ENCODE data around the gene PSPH. TPM values are rescaled to one million over a fixed set of nuclear protein-coding genes. Genes with fewer than 3 reads are reported as not detected.
A peak's percentile ranks its signal among the peaks of the same experiment; 100 is the strongest.

Gene PSPH
- total RNA-seq, 6 experiments from 2014 or later: 20.3 to 27.1 (median 21.8) TPM

GRCh38 chr7:55969391-55969790 is 81.9 kb downstream of the PSPH start:
- H3K4me3 Mint-ChIP-seq: no peak overlapping the region
- peaks cover 14% of the 10 kb centered on the region for H3K36me3 Mint-ChIP-seq (ENCODE audit: low read depth)
- H3K9me3 Mint-ChIP-seq: no peaks in the 10 kb centered on the region
- no peak overlapping the region for H3K27ac Mint-ChIP-seq
- peaks cover 25% of the 10 kb centered on the region for H3K4me1 Mint-ChIP-seq (ENCODE audit: low read depth)
- no peak for DNase-seq
- no peak for TF ChIP-seq CTCF (IDR thresholded peaks at IDR 0.05)
- H3K27me3 Mint-ChIP-seq (ENCODE audit: insufficient read depth): peaks cover 6% of the 10 kb centered on the region; the same call in 1 of the 2 replicates

DNA sequence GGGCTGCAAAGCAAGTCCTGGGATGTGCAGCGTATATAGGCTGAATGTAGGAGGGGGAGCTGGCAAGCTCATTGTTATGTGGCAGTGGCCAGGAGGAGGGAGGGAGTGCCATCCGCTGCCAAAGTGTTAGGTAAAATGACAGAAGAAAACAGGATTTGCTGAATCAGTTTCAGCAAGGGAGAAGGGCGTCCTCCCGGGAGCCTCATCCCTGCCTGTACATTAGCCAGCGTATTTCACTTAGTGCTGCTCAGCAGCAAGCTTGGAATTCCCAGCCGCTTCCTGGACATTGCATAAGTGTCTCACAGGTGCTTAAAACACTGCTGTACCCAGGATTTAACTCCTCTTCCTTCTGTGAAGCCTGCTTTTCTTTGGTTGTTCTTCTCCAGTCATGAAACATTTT is 84.4 kb downstream of the PSPH start:
- peaks cover 41% of the 10 kb centered on the region for H3K4me1 Mint-ChIP-seq (ENCODE audit: low read depth)
- H3K4me3 Mint-ChIP-seq: no peak overlapping the region
- TF ChIP-seq CTCF (IDR thresholded peaks at IDR 0.05): no peak
- no peak for DNase-seq
- peak overlapping the region; percentile 13; the same call in 1 of the 2 replicates for H3K27ac Mint-ChIP-seq
- peaks cover 14% of the 10 kb centered on the region for H3K36me3 Mint-ChIP-seq (ENCODE audit: low read depth)
- peaks cover 11% of the 10 kb centered on the region for H3K27me3 Mint-ChIP-seq (ENCODE audit: insufficient read depth)
- no peaks in the 10 kb centered on the region for H3K9me3 Mint-ChIP-seq

DNA sequence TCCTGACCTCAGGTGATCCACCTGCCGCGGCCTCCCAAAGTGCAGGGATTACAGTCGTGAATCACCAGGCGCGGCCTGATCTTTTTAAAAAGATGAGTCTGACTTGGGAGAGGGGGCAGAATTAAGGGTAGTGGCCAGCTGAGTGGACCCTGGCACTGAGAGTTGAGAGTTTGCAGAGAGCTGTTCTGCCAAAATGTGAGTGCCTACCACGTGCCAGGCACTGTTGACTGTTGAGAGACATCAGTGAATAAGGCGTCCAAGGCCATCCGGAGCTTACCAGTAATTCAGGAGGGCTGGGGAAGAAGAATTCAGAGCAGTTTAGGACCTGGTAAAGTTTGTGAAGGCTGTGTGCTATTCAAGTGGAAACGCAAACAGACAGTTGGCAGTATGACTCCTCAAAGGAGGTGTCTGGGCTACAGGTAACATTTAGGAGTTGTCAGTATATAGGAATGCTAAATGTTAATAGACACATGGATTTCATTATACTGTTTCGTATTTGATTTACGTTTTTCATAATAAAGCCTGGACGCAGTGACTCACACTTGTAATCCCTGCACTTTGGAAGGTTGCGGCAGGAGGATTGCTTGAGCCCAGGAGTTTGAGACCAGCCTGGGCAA is 85.3 kb downstream of the PSPH start:
- TF ChIP-seq CTCF (IDR thresholded peaks at IDR 0.05): no peak
- peak overlapping the region; percentile 68 for H3K4me3 Mint-ChIP-seq
- peak; percentile 77 for DNase-seq
- no peaks in the 10 kb centered on the region for H3K9me3 Mint-ChIP-seq
- peaks cover 41% of the 10 kb centered on the region for H3K4me1 Mint-ChIP-seq (ENCODE audit: low read depth)
- H3K36me3 Mint-ChIP-seq (ENCODE audit: low read depth): peaks cover 14% of the 10 kb centered on the region
- H3K27me3 Mint-ChIP-seq (ENCODE audit: insufficient read depth): peaks cover 11% of the 10 kb centered on the region
- peak overlapping the region; percentile 71 for H3K27ac Mint-ChIP-seq

GRCh38 chr7:55965100-55965470 is 86.2 kb downstream of the PSPH start:
- no peaks in the 10 kb centered on the region for H3K9me3 Mint-ChIP-seq
- DNase-seq: peak; percentile 25
- H3K4me1 Mint-ChIP-seq (ENCODE audit: low read depth): peaks cover 41% of the 10 kb centered on the region
- TF ChIP-seq CTCF (IDR thresholded peaks at IDR 0.05): no peak
- H3K4me3 Mint-ChIP-seq: peak overlapping the region; percentile 91
- H3K27me3 Mint-ChIP-seq (ENCODE audit: insufficient read depth): peaks cover 8% of the 10 kb centered on the region
- peak overlapping the region; percentile 92 for H3K27ac Mint-ChIP-seq
- peaks cover 14% of the 10 kb centered on the region for H3K36me3 Mint-ChIP-seq (ENCODE audit: low read depth)

GRCh38 chr7:55964261-55965099 is 86.8 kb downstream of the PSPH start, which contains the start of gene NIPSNAP2:
Gene NIPSNAP2, plus strand, starts transcription at chr7:55964585. Its CDS starts 25 bp downstream, at chr7:55964610.
- peaks cover 8% of the 10 kb centered on the region for H3K27me3 Mint-ChIP-seq (ENCODE audit: insufficient read depth)
- peaks cover 41% of the 10 kb centered on the region for H3K4me1 Mint-ChIP-seq (ENCODE audit: low read depth)
- peak; percentile 75 for TF ChIP-seq CTCF (IDR thresholded peaks at IDR 0.05)
- H3K9me3 Mint-ChIP-seq: no peaks in the 10 kb centered on the region
- H3K4me3 Mint-ChIP-seq: peak within 1 kb of the TSS; percentile 91
- H3K36me3 Mint-ChIP-seq (ENCODE audit: low read depth): peaks cover 13% of the 10 kb centered on the region
- DNase-seq: peak; percentile 13
- peak within 1 kb of the TSS; percentile 92 for H3K27ac Mint-ChIP-seq
